ENCODE results near the gene PDE4D.

The PDE4D gene

DNA sequence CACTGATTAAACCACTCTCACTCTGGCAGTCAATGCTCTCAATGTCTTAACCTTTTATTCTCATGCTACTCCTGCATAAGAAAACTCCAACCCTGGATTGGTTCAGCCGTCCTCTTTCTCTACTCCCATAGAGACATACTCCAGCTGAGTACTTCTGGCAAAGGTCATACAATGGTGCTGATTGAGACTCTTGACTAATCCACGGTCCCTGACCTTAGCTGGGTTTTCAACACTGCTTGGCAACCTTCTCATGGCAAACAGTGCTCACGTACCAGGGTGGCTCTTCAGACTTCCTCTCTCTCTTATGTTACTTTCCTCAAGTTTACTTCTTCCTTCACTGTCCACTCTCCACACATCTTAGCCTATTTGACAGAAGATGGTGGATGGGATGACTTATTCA lies 963.0 kb downstream of the PDE4D start:
- FAIRE-seq (no peak), DNase-seq (ENCODE audit: insufficient read length, low spot score) (no peak)
- TF ChIP-seq, protein P1, sequence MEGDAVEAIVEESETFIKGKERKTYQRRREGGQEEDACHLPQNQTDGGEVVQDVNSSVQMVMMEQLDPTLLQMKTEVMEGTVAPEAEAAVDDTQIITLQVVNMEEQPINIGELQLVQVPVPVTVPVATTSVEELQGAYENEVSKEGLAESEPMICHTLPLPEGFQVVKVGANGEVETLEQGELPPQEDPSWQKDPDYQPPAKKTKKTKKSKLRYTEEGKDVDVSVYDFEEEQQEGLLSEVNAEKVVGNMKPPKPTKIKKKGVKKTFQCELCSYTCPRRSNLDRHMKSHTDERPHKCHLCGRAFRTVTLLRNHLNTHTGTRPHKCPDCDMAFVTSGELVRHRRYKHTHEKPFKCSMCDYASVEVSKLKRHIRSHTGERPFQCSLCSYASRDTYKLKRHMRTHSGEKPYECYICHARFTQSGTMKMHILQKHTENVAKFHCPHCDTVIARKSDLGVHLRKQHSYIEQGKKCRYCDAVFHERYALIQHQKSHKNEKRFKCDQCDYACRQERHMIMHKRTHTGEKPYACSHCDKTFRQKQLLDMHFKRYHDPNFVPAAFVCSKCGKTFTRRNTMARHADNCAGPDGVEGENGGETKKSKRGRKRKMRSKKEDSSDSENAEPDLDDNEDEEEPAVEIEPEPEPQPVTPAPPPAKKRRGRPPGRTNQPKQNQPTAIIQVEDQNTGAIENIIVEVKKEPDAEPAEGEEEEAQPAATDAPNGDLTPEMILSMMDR (IDR thresholded peaks at IDR 0.05; ENCODE audit: insufficient read depth, missing control alignments): no peak

DNA sequence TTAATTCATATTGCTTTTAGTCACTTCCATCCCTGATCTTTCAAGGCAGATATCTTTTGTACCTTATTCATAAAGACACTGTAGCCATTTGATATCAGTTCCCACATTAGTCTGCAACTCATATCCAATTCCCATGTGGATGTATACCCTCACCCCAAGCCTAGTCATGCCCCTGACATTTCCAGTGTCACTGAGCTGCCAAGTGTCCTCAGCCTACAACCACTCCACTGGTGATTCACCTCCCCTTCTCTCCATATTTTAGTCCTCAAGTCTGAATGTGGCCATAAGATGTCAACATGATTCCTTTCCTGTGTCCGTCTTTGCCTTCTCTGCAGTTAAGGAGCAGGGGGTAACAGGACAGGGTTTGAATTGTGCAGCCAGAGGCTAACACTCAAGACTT lies 963.8 kb downstream of the PDE4D start:
- TF ChIP-seq, protein P1 (IDR thresholded peaks at IDR 0.05; ENCODE audit: insufficient read depth, missing control alignments): no peak
- DNase-seq (ENCODE audit: insufficient read length, low spot score) (no peak), FAIRE-seq (no peak)

DNA sequence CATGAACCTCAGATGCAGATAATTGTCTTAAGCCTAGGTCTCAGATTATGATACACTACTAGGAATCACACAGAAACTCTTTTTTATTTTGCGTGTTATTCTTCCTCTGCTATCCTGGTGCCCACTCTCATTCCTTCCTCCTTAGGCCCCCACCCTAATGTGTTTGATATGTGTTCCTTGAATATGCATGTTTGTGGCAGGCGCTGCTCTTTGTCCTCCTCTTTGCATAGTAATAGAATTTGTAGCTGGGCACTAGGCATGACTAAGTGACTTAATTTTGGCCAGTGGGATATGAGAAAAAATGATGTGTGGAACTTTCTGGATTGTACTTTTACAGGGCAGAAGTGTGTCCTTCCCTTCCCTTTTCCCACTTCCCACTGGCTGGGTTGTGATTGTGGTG lies 965.6 kb downstream of the PDE4D start:
- no peak for FAIRE-seq
- DNase-seq (ENCODE audit: insufficient read length, low spot score): no peak
- TF ChIP-seq, protein P1 (IDR thresholded peaks at IDR 0.05; ENCODE audit: insufficient read depth, missing control alignments): no peak

DNA sequence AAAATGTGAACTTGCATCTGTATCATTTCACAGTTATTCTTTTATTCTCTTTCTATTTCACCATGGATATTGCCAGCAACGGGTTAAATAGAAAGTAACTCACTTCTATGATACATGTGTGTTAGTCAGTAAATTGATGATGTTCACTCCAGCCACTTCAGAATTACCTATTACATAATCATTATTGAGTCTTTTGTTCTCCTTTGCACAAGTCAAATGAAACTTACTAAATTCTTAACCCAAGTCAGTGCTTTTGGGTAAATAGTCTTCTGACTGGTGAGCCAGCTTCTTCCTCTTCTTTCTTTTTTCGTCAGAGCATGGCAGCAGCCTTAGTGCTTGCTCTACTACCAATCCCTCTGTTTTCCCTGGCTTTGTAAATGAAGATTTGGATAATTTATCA lies 966.3 kb downstream of the PDE4D start:
- TF ChIP-seq, protein P1 (IDR thresholded peaks at IDR 0.05; ENCODE audit: insufficient read depth, missing control alignments): no peak
- DNase-seq (ENCODE audit: insufficient read length, low spot score): no peak
- no peak for FAIRE-seq

DNA sequence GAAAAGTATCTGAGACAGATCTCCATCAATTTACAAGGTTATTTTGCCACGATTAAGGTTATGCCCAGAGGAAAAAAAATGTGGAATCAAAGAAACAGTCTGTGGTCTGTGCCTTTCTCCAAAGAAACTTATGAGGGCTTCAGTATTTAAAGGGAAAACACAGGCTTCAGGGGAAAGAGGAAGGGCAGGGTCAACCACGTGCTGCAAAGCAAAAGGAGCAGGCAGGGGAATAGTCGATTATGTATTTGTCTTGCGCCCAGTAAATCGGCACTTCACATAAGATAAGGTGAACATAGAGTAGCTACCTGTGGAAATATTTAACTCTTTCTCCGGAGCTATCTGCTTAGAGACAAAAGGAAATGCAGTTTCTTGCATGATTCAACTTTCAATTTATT lies 967.0 kb downstream of the PDE4D start:
- DNase-seq (ENCODE audit: insufficient read length, low spot score): no peak
- TF ChIP-seq, protein P1 (IDR thresholded peaks at IDR 0.05; ENCODE audit: insufficient read depth, missing control alignments): no peak
- FAIRE-seq: no peak

DNA sequence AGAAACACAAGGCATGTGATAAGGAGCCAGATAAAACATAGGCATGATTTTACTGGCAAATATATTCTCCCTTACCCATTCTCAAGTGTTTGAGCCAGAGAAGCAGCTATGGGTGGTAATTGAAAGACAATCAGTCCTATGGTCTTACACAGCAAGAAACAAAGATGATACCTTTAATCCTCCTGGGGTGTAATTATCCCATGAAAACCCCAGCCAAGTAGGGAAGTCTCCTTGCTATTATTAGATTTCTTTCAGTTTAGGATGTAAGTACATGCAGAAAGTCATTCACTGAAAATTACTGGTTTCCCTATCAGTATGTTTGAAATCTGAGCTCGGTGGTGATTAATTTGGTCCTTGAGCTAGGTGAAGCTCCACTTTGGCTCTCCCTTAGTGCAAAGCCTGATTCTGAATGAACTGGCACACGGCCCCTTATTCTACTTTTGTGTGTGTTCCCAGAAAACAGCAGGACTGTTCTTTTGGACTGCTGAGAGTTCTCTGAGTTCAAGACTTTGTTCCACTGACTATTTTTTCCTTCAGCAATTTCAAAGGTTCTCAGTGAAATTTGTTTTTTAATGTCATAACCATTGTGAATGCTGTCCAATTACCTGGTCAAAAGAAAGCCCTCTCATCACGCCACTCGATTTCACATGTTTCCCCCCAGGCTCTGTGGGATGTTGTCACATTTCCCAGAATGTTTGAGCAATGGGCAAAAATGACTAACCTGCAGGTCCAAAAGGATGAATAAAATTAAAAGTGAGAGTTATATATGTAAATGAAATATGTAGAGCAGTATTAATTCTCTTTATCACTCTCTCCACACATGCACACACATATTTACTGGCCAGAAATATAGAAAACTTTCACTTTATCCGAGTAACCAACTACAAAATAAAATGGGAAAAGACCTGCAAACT lies 967.6 kb downstream of the PDE4D start:
- DNase-seq (ENCODE audit: insufficient read length, low spot score) (no peak), FAIRE-seq (no peak)
- TF ChIP-seq, protein P1 (IDR thresholded peaks at IDR 0.05; ENCODE audit: insufficient read depth, missing control alignments): no peak

DNA sequence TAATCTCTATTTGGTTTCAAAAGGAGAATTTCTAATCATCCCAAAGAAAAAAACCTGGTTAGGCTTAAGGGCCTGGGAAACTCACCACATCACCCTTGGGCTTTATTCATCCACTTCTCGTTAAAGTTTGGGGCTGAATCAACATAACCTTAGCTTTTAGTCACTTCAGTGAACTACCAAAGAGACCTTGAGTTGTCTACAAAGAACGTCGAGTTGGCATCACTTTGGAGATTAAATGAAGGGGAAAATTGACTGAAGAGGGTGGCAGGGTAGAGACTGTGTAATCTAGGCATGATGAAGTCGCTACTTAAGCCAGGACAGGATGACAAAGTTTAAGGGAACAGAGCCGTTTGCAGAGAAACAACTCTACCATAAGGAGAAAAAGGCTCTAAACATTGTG lies 969.2 kb downstream of the PDE4D start:
- no peak for FAIRE-seq
- TF ChIP-seq, protein P1 (IDR thresholded peaks at IDR 0.05; ENCODE audit: insufficient read depth, missing control alignments): no peak
- no peak for DNase-seq (ENCODE audit: insufficient read length, low spot score)
